GM21515 (cell line): Measurements from ENCODE around the gene ELP4.
"Not testable (repeated sequence)": the region's sequence is repeated elsewhere in the genome, so short reads cannot be mapped to it uniquely, and the experiment has no call there.

Experiments
- ATAC-seq: cut with Tn5 transposase; IDR thresholded peaks from one replicate; pipeline ENCODE4 v1.9.1; 2021; ENCODE audit not compliant: unreplicated experiment

Gene ELP4

DNA sequence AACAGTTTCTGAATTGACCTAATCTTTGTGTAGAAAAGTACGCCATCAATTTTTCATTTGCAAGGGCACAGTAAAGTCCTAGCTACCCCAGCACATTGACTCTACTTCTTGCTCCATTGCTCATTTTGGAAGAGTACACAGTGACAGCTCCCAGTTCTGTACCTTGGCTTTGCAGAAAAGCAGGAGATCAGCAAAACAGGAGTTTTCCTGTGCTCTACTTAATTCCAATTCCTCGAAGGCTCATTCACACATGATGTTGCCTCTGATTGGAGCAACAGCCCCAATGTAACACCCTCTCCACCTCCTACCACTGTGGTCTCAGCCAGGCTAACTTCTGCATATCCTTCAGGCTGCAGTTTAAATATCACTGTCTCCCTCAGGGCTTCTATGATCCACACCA is 182.9 kb downstream of the ELP4 start:
- no peak for ATAC-seq

DNA sequence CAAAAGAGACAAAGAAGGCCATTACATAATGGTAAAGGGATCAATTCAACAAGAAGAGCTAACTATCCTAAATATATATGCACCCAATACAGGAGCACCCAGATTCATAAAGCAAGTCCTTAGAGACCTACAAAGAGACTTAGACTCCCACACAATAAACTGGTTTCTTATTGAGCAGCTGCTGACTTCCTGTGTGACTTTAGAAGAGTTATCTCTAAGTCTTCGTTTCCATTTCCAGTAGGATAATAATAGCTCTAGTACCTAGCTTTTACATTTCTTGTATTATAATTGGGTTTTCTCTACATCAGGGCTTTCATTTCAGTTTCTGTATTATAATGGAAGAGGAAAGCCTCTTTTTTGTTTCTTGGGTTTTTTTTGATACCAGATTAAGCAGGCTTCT is 187.5 kb downstream of the ELP4 start:
- peak; percentile 94 for ATAC-seq

DNA sequence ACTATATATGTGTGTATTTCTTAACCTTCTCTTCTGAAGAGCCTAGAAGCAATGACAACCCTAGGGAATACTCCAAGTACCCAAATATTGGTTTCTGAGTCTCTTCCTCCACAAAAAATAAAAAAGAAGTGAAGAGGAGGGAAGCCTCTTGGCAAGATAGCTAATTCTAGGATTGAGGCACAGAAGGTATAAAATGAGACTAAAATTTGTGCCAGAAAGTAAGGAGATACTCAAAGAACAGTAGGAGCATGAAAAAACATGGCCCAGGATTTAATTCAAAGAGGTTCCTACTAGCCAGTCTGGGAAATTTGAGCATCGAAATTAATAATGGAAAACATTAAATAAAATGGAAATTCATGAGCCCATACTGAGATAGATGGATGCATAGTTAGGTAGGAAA is 189.5 kb downstream of the ELP4 start:
- no peak for ATAC-seq

DNA sequence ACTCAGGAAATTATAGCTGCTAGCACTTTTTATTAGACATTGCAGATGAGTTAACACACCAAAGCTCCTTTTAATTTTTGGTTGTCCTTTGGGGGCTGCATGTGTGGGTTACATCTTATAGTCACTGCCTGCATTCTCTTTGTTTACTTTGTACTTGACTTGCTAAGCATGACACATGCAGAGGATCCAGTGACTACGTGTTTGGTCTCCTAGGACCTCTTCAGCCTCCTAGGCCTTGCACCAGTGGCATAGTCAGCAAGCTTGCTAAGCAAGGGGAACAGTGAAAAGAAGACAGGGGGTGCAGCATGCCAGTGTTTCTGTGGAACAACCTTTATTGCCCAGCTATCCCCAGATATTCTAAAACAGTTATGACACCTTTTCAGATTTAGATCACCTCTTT is 193.4 kb downstream of the ELP4 start:
- no peak for ATAC-seq

DNA sequence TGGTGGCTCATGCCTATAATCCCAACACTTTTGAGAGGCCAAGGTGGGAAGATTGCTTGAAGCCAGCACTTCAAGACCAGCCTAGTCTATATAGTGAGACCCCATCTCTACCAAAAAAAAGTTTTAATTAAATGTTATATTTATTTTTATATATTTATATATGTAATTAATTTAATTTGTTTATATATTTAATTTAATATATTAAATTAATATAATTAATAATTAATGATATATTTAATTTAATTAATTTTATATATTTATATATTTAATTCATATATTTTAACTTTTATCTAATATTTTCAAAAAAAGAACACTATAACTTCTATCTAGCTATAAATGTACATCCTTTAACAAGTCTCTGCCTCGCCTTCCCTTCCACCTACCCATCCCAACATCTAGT is 196.8 kb downstream of the ELP4 start:
- no peak for ATAC-seq

DNA sequence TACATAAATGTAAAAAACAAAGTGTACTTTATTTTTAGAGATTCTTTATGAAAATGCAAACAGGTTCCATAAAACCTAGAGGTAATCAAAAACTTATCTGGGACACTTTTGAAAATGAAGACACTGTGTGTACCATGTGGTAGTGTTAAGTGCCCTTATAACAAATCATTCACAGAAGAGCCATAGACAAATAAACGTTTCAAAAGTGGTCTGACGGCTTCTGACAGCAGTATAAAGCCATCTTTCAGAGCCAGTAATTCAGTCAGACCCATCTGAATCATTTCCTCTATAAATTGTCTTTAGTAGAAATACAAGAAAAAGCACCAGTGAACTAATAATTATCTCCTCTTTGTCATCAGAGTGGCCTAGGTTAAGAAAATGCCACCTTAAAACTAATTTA is 201.6 kb downstream of the ELP4 start:
- no peak for ATAC-seq

DNA sequence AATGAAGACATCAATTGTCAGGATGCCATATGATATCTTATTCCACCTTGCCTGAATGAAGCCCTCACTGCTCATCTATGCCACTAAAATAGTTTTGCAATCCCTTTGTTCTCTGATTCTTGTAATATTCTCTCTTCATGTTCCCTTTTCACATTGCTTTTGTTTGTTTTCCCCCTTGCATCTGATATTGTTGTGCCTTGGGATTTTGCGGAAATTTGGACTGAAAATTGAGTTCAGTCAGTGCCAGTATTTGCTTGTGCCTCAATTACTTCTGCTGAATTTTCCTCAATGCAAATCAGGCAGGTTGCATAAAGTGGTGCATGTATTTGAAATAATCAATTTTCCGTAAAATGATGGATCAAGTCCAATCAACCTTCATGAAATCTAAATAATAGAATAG is 203.3 kb downstream of the ELP4 start:
- ATAC-seq: no peak

DNA sequence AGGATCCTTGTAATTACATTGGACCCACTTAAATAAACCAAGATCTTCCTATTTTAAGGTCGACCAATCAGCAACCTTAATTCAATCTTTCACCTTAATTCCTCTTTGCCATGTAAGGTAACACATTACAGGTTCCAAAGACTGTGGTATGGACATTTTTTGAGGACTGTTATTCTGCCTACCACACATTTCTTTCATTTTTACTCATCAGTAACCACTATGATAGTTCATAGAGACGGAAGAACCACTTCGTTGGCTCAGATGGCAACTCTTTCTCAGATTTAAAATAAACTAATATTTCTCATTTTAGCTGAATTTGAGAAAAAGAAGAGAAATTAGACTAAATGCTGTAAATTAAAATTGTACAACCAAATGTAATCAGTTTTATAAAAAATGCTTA is 205.3 kb downstream of the ELP4 start:
- no peak for ATAC-seq

DNA sequence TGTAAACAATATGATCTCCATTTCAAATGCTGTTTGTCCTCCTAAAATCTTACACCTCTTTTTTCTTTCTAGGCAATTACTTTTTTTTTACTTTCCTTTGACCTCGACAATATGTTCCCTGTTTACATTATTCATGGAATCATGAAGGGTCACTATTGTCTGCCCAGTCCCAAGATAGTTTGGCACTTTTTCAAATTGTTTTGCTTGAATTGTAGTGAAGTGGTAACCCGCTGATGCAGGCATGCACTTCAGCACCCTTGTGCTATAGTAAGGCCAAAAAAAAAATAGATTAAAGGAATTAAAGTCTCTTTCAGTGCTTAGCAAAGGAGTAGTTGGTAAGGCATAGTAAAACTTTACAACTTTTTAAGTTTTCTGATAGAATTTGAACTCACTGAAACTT is 210.7 kb downstream of the ELP4 start:
- ATAC-seq: no peak

DNA sequence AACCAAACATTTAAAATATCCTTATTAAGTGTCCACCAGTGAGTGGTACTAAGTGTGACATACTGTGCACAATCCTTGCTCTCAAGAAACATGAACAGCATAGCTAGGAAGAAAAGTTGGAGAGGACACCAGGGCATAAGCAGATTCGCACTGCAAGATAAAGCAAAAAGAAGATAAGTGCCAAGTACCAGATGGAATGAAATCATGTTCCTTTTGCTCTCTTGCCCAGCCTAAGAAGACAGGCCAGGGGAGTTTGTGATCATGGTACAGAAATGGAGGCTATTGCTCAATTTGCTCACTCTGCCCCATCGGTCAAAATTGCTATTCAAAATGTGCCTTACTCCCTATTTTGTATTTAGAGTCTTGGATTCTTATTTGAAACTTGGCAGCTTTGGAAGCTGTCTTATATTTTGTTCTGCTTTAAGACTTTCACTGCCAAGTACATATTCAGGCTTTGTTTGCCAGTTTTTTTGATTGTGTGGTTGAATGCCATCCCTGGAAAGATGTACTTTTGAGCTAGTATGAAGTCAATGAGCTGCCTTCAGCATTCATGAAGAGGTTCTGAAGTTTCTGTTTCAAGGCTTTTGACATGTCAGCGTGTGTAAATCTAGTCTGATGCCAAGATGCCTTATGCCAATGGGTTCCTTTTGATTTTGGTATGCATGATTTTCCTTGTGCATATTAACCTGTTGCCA is 211.3 kb downstream of the ELP4 start:
- ATAC-seq: no peak

DNA sequence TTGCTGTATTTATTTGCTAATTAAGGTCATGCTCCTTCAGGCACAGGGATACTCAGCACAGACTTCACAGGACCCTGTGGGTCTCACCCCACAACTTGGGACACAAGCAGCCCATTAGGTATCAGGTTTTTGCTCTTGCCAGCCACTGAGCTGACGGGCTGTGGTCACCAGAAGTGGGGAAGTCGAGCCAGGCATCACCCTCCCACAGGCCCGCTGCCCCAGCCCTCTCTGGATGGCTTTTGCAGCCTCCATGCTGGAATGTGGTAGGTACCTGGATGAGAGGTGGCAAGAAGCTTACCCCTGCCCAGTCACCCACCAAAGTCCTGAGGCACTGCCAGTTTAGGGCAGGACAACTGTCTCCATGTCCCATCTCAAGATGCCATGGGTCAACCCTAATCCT is 213.2 kb downstream of the ELP4 start:
- ATAC-seq: no peak

DNA sequence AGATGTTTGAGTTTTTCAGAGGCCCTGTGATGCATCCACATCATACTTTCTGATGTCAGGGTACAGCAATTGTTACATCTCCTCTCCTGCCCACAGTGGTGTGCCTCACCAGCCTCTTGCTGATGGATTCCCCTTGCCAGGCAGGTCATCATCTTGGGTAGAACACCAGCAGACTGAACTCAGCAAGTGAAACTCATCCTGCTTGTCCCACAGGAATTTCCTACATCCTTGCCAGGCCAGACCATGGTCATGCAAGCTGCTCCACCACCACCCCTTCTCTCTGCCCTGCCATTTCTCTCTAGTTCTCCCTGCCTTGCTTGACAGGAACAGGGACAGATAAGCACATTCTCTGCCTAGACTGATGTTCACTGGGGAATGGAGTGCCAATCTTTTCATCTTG is 215.6 kb downstream of the ELP4 start:
- no peak for ATAC-seq

DNA sequence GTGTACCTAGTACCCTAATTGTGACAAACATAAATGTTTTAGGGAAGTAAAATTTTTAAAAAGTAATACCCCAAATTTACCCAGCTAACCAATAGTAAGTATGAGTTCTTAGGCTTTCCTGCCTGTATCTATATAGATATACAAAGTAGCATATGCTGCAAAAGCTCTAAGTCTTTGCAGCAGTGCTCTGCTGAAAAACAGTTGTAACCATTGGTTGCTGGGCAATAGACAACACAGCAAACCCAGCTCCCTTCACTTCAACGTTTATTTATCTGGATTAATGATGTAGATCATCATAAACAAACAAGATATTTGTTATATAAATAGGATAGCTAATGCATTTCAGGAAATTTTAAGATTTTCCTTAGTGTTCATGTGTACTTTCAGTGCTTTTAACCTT is 218.9 kb downstream of the ELP4 start:
- ATAC-seq: no peak

DNA sequence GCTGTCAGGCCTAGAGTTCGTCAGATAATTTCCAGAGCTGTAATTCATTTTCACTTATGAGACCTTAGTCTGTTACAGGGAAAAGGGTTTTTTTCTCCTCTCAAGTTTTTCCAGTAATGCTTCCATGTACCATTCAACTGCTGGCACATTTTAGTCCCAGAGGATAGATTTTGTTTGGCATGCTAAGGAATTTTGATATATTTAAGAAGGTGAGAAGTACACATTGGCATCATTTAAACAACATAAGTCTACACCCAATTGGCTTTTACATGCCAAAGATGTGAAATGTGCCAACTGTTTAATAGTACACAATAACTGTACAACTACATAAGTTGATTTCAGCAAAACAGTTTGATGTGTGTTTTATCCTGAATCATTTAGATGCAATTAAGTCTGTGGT is 230.6 kb downstream of the ELP4 start:
- no peak for ATAC-seq

DNA sequence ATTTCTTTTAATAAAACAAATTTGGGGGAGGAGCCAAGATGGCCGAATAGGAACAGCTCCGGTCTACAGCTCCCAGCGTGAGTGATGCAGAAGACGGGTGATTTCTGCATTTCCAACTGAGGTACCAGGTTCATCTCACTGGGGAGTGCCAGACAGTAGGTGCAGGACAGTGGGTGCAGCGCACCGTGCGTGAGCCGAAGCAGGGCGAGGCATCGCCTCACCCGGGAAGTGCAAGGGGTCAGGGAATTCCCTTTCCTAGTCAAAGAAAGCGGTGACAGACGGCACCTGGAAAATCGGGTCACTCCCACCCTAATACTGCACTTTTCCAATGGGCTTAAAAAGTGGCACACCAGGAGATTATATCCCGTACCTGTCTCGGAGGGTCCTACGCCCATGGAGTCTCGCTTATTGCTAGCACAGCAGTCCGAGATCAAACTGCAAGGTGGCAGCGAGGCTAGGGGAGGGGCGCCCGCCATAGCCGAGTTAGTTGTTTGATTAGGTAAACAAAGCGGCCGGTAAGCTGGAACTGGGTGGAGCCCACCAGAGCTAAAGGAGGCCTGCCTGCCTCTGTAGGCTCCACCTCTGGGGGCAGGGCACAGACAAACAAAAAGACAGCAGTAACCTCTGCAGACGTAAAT is 231.3 kb downstream of the ELP4 start:
- not testable (repeated sequence) for ATAC-seq

DNA sequence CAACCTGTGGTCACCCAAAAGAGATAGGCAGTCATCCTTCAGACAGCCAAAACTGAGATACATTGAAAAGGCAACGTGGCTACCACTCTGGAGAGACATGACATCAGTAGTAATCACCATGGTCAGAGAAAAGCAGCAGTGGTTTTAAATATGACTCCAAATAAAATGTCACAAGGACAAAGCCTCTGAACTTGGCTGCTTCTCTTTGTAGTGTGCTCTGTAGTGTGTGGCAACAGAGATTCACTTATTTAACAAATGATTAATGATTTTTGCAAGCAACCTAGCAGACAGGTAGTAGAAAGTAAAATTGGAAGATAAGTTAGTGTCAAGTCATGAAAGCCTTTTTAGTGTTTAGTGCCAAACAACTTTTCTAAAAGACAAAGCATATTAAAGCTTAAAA is 238.0 kb downstream of the ELP4 start:
- ATAC-seq: no peak

DNA sequence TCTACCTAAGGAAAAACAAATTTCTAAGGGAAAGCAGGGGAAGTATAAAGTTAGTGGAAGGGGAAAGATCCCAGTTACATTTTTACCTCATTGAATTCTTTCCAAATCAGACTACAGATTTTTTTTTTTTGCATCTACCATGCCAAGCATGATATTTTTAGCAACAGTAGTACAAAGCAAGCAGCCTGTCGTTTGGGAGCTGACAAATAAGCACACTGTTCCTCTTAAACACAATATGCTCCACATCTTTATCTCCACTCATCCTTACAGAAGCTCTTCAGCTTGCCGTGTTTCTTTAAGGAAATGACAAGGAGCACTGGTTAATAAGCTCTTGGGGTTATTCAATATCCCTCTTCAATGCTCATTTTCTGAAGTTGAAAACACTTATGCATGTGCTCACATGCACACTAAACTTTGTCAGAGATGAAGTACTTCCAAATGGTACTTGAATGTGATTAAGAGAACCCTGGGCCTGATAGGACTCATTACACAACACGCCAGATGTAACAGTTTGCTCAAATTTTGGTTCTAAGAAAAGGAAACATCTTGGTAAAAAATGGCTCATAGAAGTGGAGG is 247.8 kb downstream of the ELP4 start:
- ATAC-seq: no peak

DNA sequence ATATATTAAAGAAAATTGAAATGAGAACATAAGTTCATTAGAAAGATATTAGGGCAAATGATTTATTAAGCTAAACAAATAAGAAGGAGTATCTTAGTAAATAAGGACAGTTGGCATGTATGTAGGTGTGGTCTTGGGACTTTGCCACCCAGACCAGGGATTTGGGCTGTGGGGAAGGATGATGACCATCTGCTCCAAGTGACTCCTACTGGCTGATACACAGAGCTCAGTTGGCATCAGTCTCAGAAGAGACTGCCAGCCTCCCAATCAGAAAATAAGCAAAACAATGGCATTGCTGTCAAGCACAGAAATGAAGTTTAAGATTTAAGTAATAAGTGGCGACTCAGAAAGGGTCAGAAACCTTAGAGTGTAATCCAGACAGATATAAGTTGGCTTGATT is 252.1 kb downstream of the ELP4 start:
- no peak for ATAC-seq

DNA sequence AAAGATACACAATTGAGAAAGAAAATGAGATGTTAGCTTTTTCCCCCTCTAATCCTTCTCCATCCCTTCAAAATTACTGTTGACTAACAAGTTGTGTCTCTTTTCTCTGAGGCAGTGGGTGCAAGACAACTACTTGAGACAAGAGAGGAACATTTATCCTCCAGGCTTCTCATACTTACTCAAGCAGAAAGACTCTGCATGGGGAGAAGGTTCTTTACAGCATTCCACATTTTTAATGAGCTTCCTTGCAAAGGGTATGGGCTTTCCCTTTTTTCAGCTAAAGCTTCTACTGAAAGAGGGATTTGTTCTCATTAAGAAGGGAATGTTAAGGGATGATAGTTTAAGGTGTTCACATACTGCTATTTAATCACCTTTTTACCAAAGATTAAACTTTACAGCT is 253.7 kb downstream of the ELP4 start:
- no peak for ATAC-seq

DNA sequence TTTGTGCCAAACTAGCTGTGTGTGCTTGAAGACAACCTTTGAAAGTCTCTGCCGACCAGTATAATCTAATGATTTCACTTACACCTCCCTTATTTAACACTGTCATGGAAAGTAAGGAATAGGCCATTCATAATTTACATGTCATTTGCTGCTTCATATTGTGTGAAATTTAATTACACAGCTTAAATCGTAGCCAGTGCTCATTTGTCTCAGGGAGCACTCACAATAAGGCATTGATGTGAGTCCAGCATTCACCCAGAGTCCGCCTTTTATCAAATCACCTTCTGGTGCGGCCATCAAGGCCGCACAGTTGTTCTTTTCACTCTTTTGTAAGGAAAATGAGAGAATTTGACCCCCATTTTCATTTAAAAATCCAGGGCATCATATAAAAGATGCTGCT is 254.7 kb downstream of the ELP4 start:
- no peak for ATAC-seq

DNA sequence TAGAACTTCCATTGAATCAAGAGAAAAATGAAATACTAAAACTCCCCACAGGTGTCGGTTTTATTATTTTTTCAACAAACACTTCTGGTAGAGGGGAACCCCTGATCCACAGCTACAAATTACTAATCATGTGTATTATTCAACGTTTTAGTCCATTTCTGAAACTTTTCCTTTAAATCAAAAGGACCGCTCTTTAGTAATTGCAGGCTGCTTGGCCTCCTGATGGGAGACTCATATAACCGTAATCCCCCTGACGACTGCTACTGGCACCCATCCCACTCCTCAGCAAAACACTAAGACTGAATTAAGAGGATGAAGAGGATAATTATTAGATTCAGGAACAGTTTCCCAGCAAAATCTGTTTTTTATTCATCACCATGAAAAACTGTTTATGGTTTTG is 255.2 kb downstream of the ELP4 start:
- no peak for ATAC-seq

DNA sequence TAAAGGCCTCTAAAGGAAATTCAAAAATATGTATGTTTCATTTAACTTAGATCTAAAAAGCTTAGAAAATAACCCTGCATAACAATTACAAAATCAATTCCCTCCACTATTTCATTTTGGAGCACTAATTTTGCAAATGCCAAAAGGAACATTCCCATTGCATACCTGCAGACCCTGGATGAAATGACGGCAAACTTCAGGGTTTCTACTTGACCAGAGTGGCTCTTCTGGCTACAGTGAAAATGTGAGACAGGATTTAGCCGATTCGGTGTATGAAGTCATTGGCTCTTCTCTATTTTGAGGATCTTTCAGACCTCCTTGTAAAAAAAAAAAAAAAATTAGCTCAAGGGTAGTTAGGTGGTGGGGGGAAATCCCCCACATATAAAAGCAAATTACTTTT is 257.5 kb downstream of the ELP4 start:
- no peak for ATAC-seq

DNA sequence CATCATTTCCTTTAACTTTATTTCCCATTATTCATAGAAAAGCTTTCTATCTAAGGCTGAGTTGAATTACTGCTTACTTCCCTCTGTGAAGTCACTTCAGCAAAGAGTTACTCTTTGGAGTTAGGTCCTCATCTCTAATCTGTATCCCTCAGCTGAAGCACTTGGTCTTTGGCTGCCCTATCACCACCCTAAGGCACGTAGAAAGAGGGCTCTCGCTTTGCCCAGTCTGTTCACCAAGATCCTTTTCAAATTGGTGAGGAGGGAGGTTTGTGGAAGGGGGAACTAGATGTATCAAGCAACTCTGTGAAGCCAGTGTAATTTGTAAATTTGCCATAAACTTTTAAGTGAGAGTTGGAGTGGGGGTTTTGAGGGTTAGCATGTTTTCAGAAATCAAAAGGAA is 258.1 kb downstream of the ELP4 start:
- ATAC-seq: no peak
